Rectal smooth muscle tissue (tissue), 1 donor: Measurements from ENCODE around the gene WDR37.
"Not testable (repeated sequence)": the region's sequence is repeated elsewhere in the genome, so short reads cannot be mapped to it uniquely, and the experiment has no call there.

ENCODE experiments used
- H3K27ac ChIP-seq: one replicate; pipeline ENCODE4 v1.7.0; 2013; ENCODE audit warnings: low read depth, low read length, inconsistent platforms
- H3K27me3 ChIP-seq: one replicate; pipeline ENCODE4 v1.7.0; 2013; ENCODE audit warnings: low read length; ENCODE audit not compliant: control insufficient read depth, insufficient read depth
- H3K36me3 ChIP-seq: one replicate; pipeline ENCODE4 v1.7.0; 2013; ENCODE audit warnings: low read length; ENCODE audit not compliant: control insufficient read depth, insufficient read depth
- H3K4me1 ChIP-seq: one replicate; pipeline ENCODE4 v1.7.0; 2013; ENCODE audit warnings: low read length; ENCODE audit not compliant: control insufficient read depth, insufficient read depth
- H3K4me3 ChIP-seq: one replicate; pipeline ENCODE4 v1.7.0; 2013; ENCODE audit warnings: low read length
- H3K9ac ChIP-seq: one replicate; pipeline ENCODE4 v1.7.0; 2013; ENCODE audit warnings: low read length

WDR37 gene

DNA sequence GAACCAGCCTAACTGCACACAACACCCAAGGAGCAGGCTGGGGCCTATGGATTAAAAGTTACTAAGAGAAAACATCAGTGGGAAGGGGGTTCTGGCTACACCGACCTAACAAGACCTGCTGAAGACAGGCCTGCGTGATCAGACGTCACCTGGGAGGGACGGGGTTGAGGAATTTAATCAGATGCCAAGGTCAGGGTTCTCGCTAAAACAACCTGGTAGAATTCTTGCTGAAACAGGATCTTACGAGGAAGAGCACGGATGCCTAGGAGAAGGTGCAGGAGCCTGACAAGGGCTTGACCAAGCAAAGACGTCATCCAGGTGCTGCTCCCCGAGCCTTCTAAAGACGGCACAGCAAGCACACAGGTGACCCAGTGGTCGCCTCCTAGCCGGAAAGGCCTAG, 32.1 kb upstream of the WDR37 start:
- H3K36me3 ChIP-seq = no peaks in the 10 kb centered on the region
- no peaks in the 10 kb centered on the region for H3K4me1 ChIP-seq
- H3K4me3 ChIP-seq = no peak overlapping the region
- no peak overlapping the region for H3K9ac ChIP-seq
- no peak overlapping the region for H3K27ac ChIP-seq
- H3K27me3 ChIP-seq = no peaks in the 10 kb centered on the region

DNA sequence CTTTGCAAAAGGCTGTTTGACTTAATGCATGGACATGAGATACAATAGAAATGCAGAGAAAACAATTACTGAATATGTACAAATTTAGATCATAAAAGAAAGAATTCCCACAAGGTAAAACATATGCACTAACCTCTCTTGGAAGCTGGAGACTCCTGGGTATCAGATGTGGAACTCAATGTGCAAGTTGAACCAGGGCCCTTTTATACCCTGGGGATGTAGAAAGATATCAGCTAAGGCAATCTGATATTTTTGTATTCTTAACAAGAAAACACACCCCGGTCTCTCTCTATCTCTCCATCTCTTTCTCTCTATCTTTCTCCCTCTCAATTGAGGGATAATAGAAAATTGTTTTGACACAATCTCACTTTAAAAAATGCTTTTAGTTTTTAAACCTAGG, 30.5 kb upstream of the WDR37 start, which contains the start of gene IDI2:
IDI2 (minus strand) TSS at position 177 of the 400 bp plus-strand sequence. CDS start 1,136 bp downstream, outside the sequence.
- no peaks in the 10 kb centered on the region for H3K36me3 ChIP-seq
- H3K27me3 ChIP-seq = no peaks in the 10 kb centered on the region
- H3K9ac ChIP-seq = no peak within 1 kb of the TSS
- H3K27ac ChIP-seq = no peak within 1 kb of the TSS
- H3K4me1 ChIP-seq = no peaks in the 10 kb centered on the region
- no peak within 1 kb of the TSS for H3K4me3 ChIP-seq

DNA sequence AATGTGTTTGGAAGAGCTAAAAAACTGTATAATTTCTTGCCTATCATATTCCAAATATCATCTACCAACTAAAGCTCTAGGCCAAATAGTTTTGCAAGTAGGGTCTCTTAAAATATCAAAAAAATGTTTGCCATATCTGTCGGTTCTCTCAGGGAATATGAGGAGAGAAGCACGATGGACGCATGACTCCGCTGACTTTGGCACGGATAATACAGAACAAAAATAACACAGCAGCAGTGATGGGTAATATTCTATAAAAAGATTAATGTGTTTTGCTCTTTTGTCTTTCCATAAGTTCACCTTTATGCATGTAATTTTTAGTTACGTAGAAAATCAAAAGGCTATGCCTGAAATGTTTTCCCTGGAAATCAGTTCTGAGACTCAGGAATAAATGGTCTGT, 29.6 kb upstream of the WDR37 start:
- Histone ChIP-seq H3K27ac (no peak overlapping the region), H3K4me1 (no peaks in the 10 kb centered on the region), H3K9ac (no peak overlapping the region), H3K4me3 (no peak overlapping the region), H3K27me3 (no peaks in the 10 kb centered on the region), H3K36me3 (no peaks in the 10 kb centered on the region)

DNA sequence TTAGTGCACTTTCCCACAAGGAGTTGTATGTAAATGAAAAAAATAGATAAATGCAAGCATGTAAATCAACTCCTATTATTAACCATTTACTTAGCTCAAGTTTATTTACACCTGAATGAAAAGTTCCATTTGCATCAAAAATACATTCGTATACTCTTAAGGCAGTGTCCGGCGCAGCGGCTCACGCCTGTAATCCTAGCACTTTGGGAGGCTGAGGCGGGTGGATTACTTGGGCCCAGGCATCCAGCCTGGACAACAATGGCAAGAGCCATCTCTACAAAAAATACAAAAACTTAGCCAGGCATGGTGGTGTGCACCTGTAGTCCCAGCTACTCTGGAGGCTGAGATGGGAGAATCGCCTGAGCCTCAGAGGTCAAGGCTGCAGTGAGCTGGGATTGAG, 26.3 kb upstream of the WDR37 start:
- Histone ChIP-seq H3K4me3 (no peak overlapping the region), H3K4me1 (no peaks in the 10 kb centered on the region), H3K27me3 (no peaks in the 10 kb centered on the region), H3K27ac (no peak overlapping the region), H3K36me3 (no peaks in the 10 kb centered on the region), H3K9ac (no peak overlapping the region)

DNA sequence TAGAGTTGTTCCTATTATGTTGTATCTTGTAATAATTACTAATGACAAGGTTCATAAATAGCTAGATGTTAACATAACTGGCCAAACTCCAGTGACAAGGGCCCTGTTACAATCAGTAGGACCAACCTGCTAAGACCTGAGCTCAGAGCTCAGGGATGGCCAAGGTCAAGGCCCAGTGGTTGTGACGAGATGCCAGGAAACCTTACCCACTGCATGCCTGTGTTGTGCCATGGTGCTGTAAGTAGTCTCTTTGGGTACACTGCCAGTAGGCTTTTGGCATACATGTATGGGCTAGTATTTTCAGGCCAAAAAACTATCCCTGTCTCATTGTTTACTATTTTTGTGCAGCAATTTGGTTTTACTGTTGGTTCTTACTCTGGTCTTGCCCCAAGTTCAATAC, 22.6 kb upstream of the WDR37 start:
- Histone ChIP-seq H3K4me1 (no peaks in the 10 kb centered on the region), H3K4me3 (no peak overlapping the region), H3K27me3 (no peaks in the 10 kb centered on the region), H3K36me3 (no peaks in the 10 kb centered on the region), H3K9ac (no peak overlapping the region), H3K27ac (no peak overlapping the region)

DNA sequence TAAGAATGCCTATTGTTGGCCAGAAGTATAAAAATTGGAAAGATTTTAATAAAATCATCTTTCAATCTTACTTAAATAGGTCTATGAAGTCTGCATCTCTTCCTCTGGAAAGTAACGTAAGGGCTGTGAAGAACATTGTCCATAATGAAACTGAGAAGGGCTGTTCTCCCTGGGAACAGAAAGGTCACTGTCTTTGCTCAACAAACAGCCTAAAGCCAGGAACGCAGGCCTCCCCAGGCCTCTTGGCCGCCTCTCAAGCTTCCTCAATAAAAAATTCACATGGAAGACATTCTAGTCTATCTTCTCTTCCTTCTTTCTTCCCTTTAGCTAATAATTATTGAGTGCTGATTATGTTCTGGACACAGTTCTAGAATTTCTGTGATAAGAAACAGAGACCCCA, 21.4 kb upstream of the WDR37 start:
- Histone ChIP-seq H3K9ac (no peak overlapping the region), H3K4me3 (no peak overlapping the region), H3K36me3 (no peaks in the 10 kb centered on the region), H3K4me1 (no peaks in the 10 kb centered on the region), H3K27ac (no peak overlapping the region), H3K27me3 (no peaks in the 10 kb centered on the region)

DNA sequence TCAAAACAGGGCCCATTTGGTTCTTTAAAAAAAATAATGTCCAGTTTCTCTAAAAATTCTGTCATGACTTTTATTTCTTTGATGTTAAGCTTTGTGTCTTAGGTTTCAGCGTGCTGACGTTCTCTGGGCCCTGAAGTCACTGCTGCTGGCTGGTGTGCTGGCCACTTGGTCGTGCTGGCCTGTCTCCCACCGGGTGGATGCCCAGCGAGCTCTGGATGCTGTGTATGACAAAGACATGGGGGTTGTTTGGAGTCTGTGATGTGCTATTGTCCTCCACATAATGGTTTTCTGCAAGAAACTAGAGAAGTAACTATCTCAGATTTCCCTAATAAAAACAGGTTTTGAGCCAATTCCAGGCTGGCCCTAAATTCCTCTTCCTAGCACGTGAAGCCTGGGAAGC, 21.0 kb upstream of the WDR37 start:
- no peaks in the 10 kb centered on the region for H3K27me3 ChIP-seq
- no peak overlapping the region for H3K27ac ChIP-seq
- H3K9ac ChIP-seq = no peak overlapping the region
- no peaks in the 10 kb centered on the region for H3K4me1 ChIP-seq
- no peak overlapping the region for H3K4me3 ChIP-seq
- peaks cover 2% of the 10 kb centered on the region for H3K36me3 ChIP-seq

DNA sequence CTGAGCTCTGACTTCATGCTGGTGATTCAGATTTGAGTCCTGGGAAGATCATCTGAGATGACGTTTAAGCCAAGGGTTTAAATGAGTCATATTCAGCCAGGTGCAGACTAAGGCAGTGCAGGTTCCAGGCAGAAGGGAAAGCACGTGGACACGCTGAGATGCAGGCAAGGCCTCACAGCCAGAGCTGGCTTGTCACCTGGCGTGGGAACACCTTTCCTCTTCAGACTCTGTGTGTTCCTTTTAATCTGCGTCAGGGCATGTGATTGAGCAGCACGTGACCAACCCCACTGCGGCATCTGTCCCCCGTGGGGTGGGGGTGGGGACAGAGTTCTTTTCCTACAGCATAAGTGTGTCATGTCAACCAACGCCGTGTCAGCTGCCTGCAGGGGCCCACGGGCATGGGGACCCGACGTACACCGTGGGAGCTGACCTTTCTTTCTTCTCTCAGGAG, 19.8 kb upstream of the WDR37 start:
- Histone ChIP-seq H3K27me3 (no peaks in the 10 kb centered on the region), H3K27ac (no peak overlapping the region), H3K36me3 (peaks cover 3% of the 10 kb centered on the region), H3K9ac (no peak overlapping the region), H3K4me1 (no peaks in the 10 kb centered on the region), H3K4me3 (no peak overlapping the region)

DNA sequence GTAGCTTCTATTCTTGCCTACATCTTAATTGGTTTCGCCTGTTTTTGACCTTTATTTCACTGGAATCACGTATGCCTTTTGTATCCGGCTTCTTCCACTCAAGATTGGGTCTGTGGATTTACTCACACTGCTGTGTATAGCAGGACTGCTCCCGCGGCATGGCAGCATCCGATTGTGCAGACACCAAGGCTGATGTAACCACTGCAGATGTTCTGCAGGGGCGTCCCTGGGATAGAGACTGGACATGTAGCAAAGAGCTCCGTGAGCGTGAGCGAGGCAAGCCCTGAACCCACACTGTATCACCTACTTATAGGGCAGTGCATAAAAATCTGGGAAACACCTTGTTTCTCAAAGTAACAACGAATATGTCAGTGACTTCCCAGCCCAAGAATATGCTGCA, 19.1 kb upstream of the WDR37 start:
- Histone ChIP-seq H3K4me3 (no peak overlapping the region), H3K9ac (no peak overlapping the region), H3K36me3 (peaks cover 3% of the 10 kb centered on the region), H3K4me1 (no peaks in the 10 kb centered on the region), H3K27ac (no peak overlapping the region), H3K27me3 (no peaks in the 10 kb centered on the region)

DNA sequence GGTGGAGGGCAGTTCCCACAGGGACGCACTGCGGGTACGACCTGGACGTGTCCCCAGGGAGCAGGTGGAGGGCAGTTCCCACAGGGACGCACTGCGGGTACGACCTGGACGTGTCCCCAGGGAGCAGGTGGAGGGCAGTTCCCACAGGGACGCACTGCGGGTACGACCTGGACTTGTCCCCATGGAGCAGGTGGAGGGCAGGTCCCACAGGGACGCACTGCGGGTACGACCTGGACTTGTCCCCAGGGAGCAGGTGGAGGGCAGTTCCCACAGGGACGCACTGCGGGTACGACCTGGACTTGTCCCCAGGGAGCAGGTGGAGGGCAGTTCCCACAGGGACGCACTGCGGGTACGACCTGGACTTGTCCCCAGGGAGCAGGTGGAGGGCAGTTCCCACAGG, 17.4 kb upstream of the WDR37 start:
- not testable (repeated sequence) for H3K9ac ChIP-seq, H3K27ac ChIP-seq, H3K27me3 ChIP-seq, H3K4me3 ChIP-seq, H3K4me1 ChIP-seq
- H3K36me3 ChIP-seq = peaks cover 11% of the 10 kb centered on the region

DNA sequence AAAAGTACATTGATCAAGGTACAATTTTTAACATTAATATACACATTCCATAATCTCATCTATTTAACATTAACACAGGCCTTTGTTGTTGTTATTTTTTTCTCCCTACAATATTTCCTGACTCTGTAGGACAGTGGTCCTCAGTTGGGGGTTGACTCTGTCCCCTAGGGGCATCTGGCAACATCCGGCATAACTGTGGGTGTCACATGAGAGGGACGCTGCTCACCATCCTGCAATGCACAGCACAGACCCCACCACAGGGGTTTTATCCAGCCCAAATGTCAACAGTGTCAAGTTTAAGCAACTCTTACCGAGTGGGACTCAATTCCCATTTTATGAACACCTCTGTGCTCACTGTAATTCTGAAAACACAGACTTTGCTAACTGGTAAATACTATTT, 16.1 kb upstream of the WDR37 start:
- Histone ChIP-seq H3K9ac (no peak overlapping the region), H3K27ac (no peak overlapping the region), H3K36me3 (peaks cover 11% of the 10 kb centered on the region), H3K27me3 (no peaks in the 10 kb centered on the region), H3K4me3 (no peak overlapping the region), H3K4me1 (no peaks in the 10 kb centered on the region)

DNA sequence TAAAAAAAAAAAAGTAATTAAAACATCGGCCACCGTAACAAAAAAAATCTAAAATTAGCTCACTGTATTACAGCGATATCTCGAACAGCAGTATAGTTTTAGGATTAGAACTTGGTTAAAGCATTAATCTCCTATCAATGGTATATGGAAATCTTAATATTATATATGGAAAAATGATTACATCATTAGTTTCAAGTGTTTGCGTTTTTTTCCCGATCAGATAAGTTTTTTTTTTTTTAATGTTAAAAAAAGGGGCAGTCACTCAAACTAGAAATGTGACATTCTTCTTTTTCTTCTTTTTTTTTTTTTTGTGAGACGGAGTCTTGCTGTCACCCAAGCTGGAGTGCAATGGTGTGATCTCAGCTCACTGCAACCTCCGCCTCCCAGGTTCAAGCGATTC, 14.7 kb upstream of the WDR37 start:
- H3K9ac ChIP-seq = no peak overlapping the region
- no peaks in the 10 kb centered on the region for H3K4me1 ChIP-seq
- peaks cover 11% of the 10 kb centered on the region for H3K36me3 ChIP-seq
- H3K27me3 ChIP-seq = no peaks in the 10 kb centered on the region
- no peak overlapping the region for H3K4me3 ChIP-seq
- H3K27ac ChIP-seq = no peak overlapping the region

DNA sequence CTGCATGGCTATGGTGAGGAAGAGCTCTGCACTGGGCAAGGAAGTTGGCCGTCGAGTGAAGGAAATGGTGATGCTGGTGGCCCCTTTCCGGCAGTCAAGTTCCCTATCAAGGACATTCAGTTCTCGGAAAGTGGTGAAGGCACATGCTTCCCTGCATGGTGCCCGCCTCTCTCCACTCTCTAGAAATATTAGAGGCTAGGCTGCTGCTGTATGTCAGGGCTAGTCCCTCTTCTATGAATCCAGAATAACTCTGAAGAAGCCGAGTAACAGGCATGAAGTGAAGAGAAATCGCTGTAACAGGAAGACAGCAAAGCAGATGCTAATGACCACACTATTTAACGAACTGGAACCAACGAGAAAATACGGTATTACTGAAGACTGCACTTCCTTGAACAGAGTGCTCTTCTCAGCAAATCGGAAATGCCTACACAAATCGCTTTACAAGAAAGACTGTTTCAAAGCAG, 12.6 kb upstream of the WDR37 start:
- Histone ChIP-seq H3K27me3 (no peaks in the 10 kb centered on the region), H3K27ac (peak overlapping the region; percentile 55), H3K4me1 (peaks cover 8% of the 10 kb centered on the region), H3K4me3 (peak overlapping the region; percentile 32), H3K9ac (no peak overlapping the region), H3K36me3 (peaks cover 11% of the 10 kb centered on the region)
